SU-DHL-6 (cell line): ENCODE measurements around the gene SOCS1.

Experiments used
- H2AFZ ChIP-seq: fragments of 200-600 bp; sonication (generic); 2 replicates; pipeline ENCODE4 v1.6.1; 2014; ENCODE audit warnings: low read depth, mild to moderate bottlenecking, moderate library complexity, mixed read lengths, antibody characterized with exemption, low read length; ENCODE audit not compliant: severe bottlenecking
- H3F3A ChIP-seq: fragments of 200-600 bp; shearing (Covaris generic); 2 replicates; pipeline ENCODE4 v1.6.0; 2016; ENCODE audit warnings: antibody characterized with exemption, mild to moderate bottlenecking; ENCODE audit not compliant: insufficient read depth
- H3K27ac ChIP-seq: fragments of 200-600 bp; sonication (generic); 2 replicates; pipeline ENCODE4 v1.5.1; 2016; ENCODE audit warnings: low read depth, mild to moderate bottlenecking, low read length, moderate library complexity, mixed read lengths
- H3K27me3 ChIP-seq: fragments of 200-600 bp; sonication (generic), shearing (Covaris generic); 2 replicates; pipeline ENCODE4 v1.6.0; 2014; ENCODE audit warnings: mild to moderate bottlenecking, low read length
- H3K36me3 ChIP-seq: fragments of 200-600 bp; sonication (generic); 2 replicates; pipeline ENCODE4 v1.6.1; 2014; ENCODE audit warnings: mild to moderate bottlenecking, low read length, mixed read lengths
- H3K4me2 ChIP-seq: fragments of 300-600, 200-600 bp; shearing (Covaris generic), sonication (generic); 2 replicates; pipeline ENCODE4 v1.6.0; 2014; ENCODE audit warnings: low read length, low read depth, mild to moderate bottlenecking; ENCODE audit not compliant: poor library complexity, severe bottlenecking
- H3K4me3 ChIP-seq: fragments of 200-600 bp; sonication (generic); 2 replicates; pipeline ENCODE4 v1.5.1; 2014; ENCODE audit warnings: antibody characterized with exemption, low read length, mild to moderate bottlenecking, mixed read lengths; ENCODE audit not compliant: insufficient read depth, poor library complexity, severe bottlenecking
- H3K79me2 ChIP-seq: fragments of 200-600 bp; sonication (generic); 2 replicates; pipeline ENCODE4 v1.6.1; 2014; ENCODE audit warnings: mild to moderate bottlenecking, low read length, moderate library complexity; ENCODE audit not compliant: insufficient read depth
- H3K9ac ChIP-seq: fragments of 200-600 bp; sonication (generic); 2 replicates; pipeline ENCODE4 v1.7.0; 2014; ENCODE audit warnings: mild to moderate bottlenecking, low read length
- H3K9me2 ChIP-seq: fragments of 200-600 bp; sonication (generic); replicated peaks from 2 replicates; pipeline ENCODE4 v1.6.1; 2014; ENCODE audit warnings: low read length; ENCODE audit not compliant: insufficient read depth
- H3K9me3 ChIP-seq: fragments of 200-600 bp; sonication (generic); 2 replicates; pipeline ENCODE4 v1.6.1; 2014; ENCODE audit warnings: low read length, mixed read lengths; ENCODE audit not compliant: insufficient read depth
- H4K20me1 ChIP-seq: fragments of 200-600 bp; sonication (generic); 2 replicates; pipeline ENCODE4 v1.6.1; 2014; ENCODE audit warnings: low read depth, mild to moderate bottlenecking, antibody characterized with exemption, low read length, moderate library complexity, mixed read lengths
- CTCF ChIP-seq: fragments of 200-600 bp; sonication (generic); IDR thresholded peaks from one replicate; pipeline ENCODE4 v1.5.1; 2017; ENCODE audit warnings: antibody characterized with exemption, mild to moderate bottlenecking, low read length, moderate library complexity; ENCODE audit not compliant: insufficient read depth, poor library complexity, severe bottlenecking
- EZH2phosphoT487 ChIP-seq: fragments of 200-600 bp; sonication (generic), shearing (Covaris generic); conservative IDR thresholded peaks from 2 replicates; pipeline ENCODE4 v1.6.1; 2018; ENCODE audit warnings: mild to moderate bottlenecking, antibody characterized with exemption, low read length, moderate library complexity, mixed read lengths

SOCS1 gene

GRCh38 chr16:11285842-11286241, 29.8 kb upstream of the SOCS1 start:
- H3K9ac ChIP-seq: no peak overlapping the region
- no peaks in the 10 kb centered on the region for H4K20me1 ChIP-seq
- H3F3A ChIP-seq: no peaks in the 10 kb centered on the region
- no peaks in the 10 kb centered on the region for H3K79me2 ChIP-seq
- no peaks in the 10 kb centered on the region for H3K9me2 ChIP-seq
- no peak overlapping the region for H2AFZ ChIP-seq
- no peaks in the 10 kb centered on the region for H3K9me3 ChIP-seq
- no peak overlapping the region for H3K4me2 ChIP-seq
- no peak for TF ChIP-seq CTCF
- H3K27ac ChIP-seq: no peak overlapping the region
- no peaks in the 10 kb centered on the region for H3K36me3 ChIP-seq
- no peak overlapping the region for H3K4me3 ChIP-seq
- no peaks in the 10 kb centered on the region for H3K27me3 ChIP-seq

- no peak overlapping the region for H3K4me3 ChIP-seq
- H3K27me3 ChIP-seq: no peaks in the 10 kb centered on the region
- H3K27ac ChIP-seq: no peak overlapping the region
- H3F3A ChIP-seq: no peaks in the 10 kb centered on the region
- H3K36me3 ChIP-seq: no peaks in the 10 kb centered on the region
- no peak overlapping the region for H3K4me2 ChIP-seq
- no peaks in the 10 kb centered on the region for H3K9me3 ChIP-seq
- TF ChIP-seq EZH2phosphoT487 (no peak), CTCF (no peak)
- no peaks in the 10 kb centered on the region for H4K20me1 ChIP-seq
- no peaks in the 10 kb centered on the region for H3K9me2 ChIP-seq
- no peak overlapping the region for H3K9ac ChIP-seq
- no peaks in the 10 kb centered on the region for H3K79me2 ChIP-seq
- no peak overlapping the region for H2AFZ ChIP-seq
These were observed 27.8 kb upstream of the SOCS1 start for GRCh38 chr16:11283820-11284248.

- H3K4me2 ChIP-seq: no peak within 1 kb of the TSS
- no peaks in the 10 kb centered on the region for H3F3A ChIP-seq
- H3K4me3 ChIP-seq: no peak within 1 kb of the TSS
- H3K36me3 ChIP-seq: no peaks in the 10 kb centered on the region
- TF ChIP-seq EZH2phosphoT487 (no peak), CTCF (no peak)
- no peak within 1 kb of the TSS for H2AFZ ChIP-seq
- no peaks in the 10 kb centered on the region for H3K9me2 ChIP-seq
- H3K27me3 ChIP-seq: no peaks in the 10 kb centered on the region
- no peak within 1 kb of the TSS for H3K9ac ChIP-seq
- no peak within 1 kb of the TSS for H3K27ac ChIP-seq
- H4K20me1 ChIP-seq: no peaks in the 10 kb centered on the region
- no peaks in the 10 kb centered on the region for H3K9me3 ChIP-seq
- no peaks in the 10 kb centered on the region for H3K79me2 ChIP-seq
These were observed 24.9 kb upstream of the SOCS1 start, which contains the start of gene PRM1 for GRCh38 chr16:11280616-11281522. Gene PRM1 (minus strand): TSS chr16:11281330. CDS start chr16:11281238, 92 bp downstream.
